MM.1S (cell line): Measurements from ENCODE around the gene SCFD2.

Experiments
- EZH2 ChIP-seq: fragments of 300-600 bp; sonication (generic); optimal IDR thresholded peaks from 2 replicates; pipeline ENCODE3; 2017; ENCODE audit warnings: low read depth, mild to moderate bottlenecking, antibody characterized with exemption, low read length, mixed read lengths
- TF ChIP-seq, protein P1 (sequence below): fragments of 300-600 bp; sonication (generic); IDR thresholded peaks from 2 replicates; pipeline ENCODE4 v1.5.1; 2016; ENCODE audit warnings: antibody characterized with exemption, low read length, mixed read lengths

DNA sequence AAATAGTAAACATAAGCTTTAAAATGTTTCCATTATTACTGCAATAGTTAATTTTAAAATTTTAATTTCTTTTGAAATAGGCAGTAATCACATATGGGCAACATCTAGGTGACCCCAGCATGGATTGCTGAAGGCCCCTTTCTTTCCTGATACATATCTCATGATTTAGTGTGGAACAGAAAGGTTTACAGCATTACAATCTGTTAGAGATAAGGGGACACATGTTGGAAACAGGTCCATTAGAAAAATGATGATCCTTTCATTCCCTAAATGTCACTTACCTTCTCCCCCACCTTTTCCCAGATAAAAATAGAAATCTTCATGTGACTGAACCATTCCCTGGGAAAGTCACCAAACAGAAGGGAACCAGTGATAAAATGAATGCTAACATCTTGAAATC is 413.3 kb downstream of the SCFD2 start:
- TF ChIP-seq EZH2 = no peak
- TF ChIP-seq, protein P1, sequence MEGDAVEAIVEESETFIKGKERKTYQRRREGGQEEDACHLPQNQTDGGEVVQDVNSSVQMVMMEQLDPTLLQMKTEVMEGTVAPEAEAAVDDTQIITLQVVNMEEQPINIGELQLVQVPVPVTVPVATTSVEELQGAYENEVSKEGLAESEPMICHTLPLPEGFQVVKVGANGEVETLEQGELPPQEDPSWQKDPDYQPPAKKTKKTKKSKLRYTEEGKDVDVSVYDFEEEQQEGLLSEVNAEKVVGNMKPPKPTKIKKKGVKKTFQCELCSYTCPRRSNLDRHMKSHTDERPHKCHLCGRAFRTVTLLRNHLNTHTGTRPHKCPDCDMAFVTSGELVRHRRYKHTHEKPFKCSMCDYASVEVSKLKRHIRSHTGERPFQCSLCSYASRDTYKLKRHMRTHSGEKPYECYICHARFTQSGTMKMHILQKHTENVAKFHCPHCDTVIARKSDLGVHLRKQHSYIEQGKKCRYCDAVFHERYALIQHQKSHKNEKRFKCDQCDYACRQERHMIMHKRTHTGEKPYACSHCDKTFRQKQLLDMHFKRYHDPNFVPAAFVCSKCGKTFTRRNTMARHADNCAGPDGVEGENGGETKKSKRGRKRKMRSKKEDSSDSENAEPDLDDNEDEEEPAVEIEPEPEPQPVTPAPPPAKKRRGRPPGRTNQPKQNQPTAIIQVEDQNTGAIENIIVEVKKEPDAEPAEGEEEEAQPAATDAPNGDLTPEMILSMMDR = no peak
